ENCODE results near the gene PRKN. TPM values are rescaled to one million over a fixed set of nuclear protein-coding genes. Genes with fewer than 3 reads are reported as not detected.

PRKN gene
- total RNA-seq, 6 experiments from 2014 or later, result 0.32 TPM; not detected in 5

DNA sequence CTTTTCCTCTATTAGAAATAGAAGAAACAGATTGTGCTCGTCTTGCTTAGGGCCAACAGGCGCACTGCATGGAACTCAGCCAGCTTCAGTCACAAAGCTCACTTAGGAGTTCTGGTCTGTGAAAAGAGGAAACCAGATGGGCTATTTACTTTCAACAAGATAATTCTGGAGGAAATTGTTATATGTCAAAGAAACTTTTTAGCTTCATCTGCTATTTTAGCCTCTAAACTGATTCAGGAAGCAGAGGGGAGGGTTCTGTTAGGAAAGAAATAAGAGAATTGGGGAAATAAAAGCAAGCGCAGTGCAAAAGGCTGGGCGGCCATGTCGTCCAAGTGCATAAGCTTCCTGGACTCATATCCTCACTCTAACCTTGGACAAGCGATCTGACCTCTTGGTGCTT, 21.3 kb downstream of the PRKN start:
- no peaks in the 10 kb centered on the region for H3K4me1 Mint-ChIP-seq (ENCODE audit: low read depth)
- H3K9me3 Mint-ChIP-seq, result peaks cover under 1% of the 10 kb centered on the region; the same call in 1 of the 2 replicates
- H3K27ac Mint-ChIP-seq, result no peak overlapping the region
- no peaks in the 10 kb centered on the region for H3K27me3 Mint-ChIP-seq (ENCODE audit: insufficient read depth)
- TF ChIP-seq, protein P1, sequence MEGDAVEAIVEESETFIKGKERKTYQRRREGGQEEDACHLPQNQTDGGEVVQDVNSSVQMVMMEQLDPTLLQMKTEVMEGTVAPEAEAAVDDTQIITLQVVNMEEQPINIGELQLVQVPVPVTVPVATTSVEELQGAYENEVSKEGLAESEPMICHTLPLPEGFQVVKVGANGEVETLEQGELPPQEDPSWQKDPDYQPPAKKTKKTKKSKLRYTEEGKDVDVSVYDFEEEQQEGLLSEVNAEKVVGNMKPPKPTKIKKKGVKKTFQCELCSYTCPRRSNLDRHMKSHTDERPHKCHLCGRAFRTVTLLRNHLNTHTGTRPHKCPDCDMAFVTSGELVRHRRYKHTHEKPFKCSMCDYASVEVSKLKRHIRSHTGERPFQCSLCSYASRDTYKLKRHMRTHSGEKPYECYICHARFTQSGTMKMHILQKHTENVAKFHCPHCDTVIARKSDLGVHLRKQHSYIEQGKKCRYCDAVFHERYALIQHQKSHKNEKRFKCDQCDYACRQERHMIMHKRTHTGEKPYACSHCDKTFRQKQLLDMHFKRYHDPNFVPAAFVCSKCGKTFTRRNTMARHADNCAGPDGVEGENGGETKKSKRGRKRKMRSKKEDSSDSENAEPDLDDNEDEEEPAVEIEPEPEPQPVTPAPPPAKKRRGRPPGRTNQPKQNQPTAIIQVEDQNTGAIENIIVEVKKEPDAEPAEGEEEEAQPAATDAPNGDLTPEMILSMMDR (IDR thresholded peaks at IDR 0.05), result no peak
- no peak for DNase-seq
- no peaks in the 10 kb centered on the region for H3K36me3 Mint-ChIP-seq (ENCODE audit: low read depth)
- no peak overlapping the region for H3K4me3 Mint-ChIP-seq

DNA sequence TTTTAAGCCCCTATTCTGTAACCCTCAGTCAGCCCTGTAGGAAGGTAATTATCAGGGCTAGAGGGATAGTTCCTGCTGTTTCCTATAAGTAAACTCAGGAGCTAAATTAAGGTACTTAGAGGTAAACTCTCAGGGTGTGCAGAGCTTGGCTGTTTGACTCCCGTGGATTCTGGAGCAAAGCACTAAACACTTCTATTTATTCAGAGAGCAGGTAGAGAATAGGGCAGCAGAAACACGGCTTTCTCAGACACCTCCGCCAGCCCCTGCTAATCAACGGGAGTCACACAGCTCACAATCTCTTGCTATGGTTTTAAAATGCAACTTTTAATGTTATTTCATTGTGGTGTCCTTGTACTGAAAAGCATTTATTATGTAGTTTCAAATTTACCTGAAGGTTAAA, 21.8 kb downstream of the PRKN start:
- H3K27ac Mint-ChIP-seq, result no peak overlapping the region
- no peaks in the 10 kb centered on the region for H3K27me3 Mint-ChIP-seq (ENCODE audit: insufficient read depth)
- H3K4me3 Mint-ChIP-seq, result no peak overlapping the region
- no peaks in the 10 kb centered on the region for H3K36me3 Mint-ChIP-seq (ENCODE audit: low read depth)
- TF ChIP-seq, protein P1 (IDR thresholded peaks at IDR 0.05), result no peak
- H3K4me1 Mint-ChIP-seq (ENCODE audit: low read depth), result no peaks in the 10 kb centered on the region
- no peak for DNase-seq
- H3K9me3 Mint-ChIP-seq, result no peaks in the 10 kb centered on the region

DNA sequence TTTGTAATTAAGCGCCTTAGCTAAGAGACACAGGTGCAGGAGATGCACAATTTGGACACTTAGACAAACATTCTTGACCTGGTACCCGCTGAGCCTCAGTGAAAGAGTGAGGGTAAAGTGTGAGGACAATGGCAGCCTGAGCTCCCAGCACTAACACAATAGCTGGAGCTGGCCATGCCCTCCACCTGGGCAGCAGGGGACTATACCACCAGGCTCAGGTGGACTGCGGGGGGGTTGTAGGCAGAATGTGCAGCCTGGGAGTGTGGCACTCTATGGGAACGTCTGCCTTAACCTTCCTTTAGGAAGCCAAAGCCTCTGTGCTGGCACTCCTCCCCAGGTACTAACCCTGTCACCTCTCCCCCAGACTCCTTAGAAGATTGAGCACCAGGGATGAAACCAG, 23.6 kb downstream of the PRKN start:
- no peaks in the 10 kb centered on the region for H3K4me1 Mint-ChIP-seq (ENCODE audit: low read depth)
- peaks cover under 1% of the 10 kb centered on the region; the same call in 1 of the 2 replicates for H3K9me3 Mint-ChIP-seq
- no peak overlapping the region for H3K4me3 Mint-ChIP-seq
- no peaks in the 10 kb centered on the region for H3K27me3 Mint-ChIP-seq (ENCODE audit: insufficient read depth)
- H3K36me3 Mint-ChIP-seq (ENCODE audit: low read depth), result no peaks in the 10 kb centered on the region
- no peak for DNase-seq
- H3K27ac Mint-ChIP-seq, result no peak overlapping the region
- TF ChIP-seq, protein P1 (IDR thresholded peaks at IDR 0.05), result no peak

DNA sequence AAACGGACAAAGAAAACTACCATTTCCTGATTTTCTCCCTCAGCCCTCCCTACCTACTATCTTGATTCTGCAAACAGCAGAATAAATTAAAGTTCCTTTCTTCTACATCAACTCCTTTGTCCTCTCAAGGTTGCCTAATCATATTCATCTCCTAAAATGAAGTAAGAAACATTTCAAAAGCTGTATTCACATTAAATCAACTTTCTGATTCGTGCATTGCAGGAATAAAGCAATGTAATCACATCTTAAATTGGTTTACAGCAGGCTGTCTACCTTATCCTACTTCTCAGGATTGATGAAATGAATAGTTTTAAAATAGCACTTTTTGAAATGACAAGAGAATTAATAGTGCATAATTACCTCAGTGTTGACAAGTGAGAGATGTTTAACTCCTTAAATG, 25.1 kb downstream of the PRKN start:
- H3K27me3 Mint-ChIP-seq (ENCODE audit: insufficient read depth), result no peaks in the 10 kb centered on the region
- H3K4me1 Mint-ChIP-seq (ENCODE audit: low read depth), result no peaks in the 10 kb centered on the region
- no peak overlapping the region for H3K27ac Mint-ChIP-seq
- no peaks in the 10 kb centered on the region for H3K36me3 Mint-ChIP-seq (ENCODE audit: low read depth)
- TF ChIP-seq, protein P1 (IDR thresholded peaks at IDR 0.05), result no peak
- H3K9me3 Mint-ChIP-seq, result peaks cover 14% of the 10 kb centered on the region
- no peak overlapping the region for H3K4me3 Mint-ChIP-seq
- DNase-seq, result no peak

DNA sequence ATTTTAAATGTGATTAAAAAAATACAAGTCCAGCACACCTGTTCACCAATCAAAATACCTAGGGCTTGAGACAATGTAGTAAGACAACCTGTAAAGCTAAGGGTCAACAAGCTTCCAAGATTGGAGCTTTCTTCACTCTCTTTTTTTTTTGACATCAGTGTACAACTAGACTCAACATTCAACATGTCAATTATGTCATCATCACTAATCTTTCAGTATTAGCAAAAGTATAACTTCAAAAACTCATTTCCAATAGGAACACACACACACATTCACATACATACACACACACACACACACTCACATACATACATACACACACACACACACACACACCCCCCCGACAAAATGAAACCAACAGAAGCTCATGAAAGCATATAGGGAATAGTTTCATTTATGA, 26.0 kb downstream of the PRKN start:
- H3K4me1 Mint-ChIP-seq (ENCODE audit: low read depth), result no peaks in the 10 kb centered on the region
- no peak for DNase-seq
- TF ChIP-seq, protein P1 (IDR thresholded peaks at IDR 0.05), result no peak
- peaks cover 14% of the 10 kb centered on the region for H3K9me3 Mint-ChIP-seq
- no peak overlapping the region for H3K4me3 Mint-ChIP-seq
- no peaks in the 10 kb centered on the region for H3K36me3 Mint-ChIP-seq (ENCODE audit: low read depth)
- H3K27ac Mint-ChIP-seq, result no peak overlapping the region
- H3K27me3 Mint-ChIP-seq (ENCODE audit: insufficient read depth), result no peaks in the 10 kb centered on the region

DNA sequence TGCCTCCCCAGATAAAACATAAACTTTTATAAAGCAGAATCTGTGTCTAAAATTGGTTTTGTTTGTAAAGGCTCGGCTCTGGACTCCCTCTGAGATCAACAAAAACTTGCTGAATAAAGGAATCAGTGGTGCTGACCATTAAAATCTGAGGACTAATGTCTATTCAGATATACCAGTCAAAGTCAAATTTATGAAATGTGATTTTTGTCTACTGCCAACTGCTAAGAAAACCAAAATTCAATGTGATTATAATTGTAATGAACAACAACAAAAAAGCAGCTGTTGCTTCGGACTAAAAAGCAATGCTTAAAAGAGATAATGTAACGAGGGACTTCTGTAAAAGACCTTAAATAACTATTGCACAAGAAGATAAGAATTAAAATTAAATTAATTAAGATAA, 26.6 kb downstream of the PRKN start:
- H3K4me1 Mint-ChIP-seq (ENCODE audit: low read depth), result no peaks in the 10 kb centered on the region
- TF ChIP-seq, protein P1 (IDR thresholded peaks at IDR 0.05), result no peak
- H3K27ac Mint-ChIP-seq, result no peak overlapping the region
- no peaks in the 10 kb centered on the region for H3K27me3 Mint-ChIP-seq (ENCODE audit: insufficient read depth)
- H3K4me3 Mint-ChIP-seq, result no peak overlapping the region
- H3K9me3 Mint-ChIP-seq, result peaks cover 15% of the 10 kb centered on the region
- H3K36me3 Mint-ChIP-seq (ENCODE audit: low read depth), result no peaks in the 10 kb centered on the region
- no peak for DNase-seq
